NCI-H2107 treated with DMSO at 0.1 percent for 48 hours (cell line): ENCODE measurements around the gene SDE2.
A peak's percentile ranks its signal among the peaks of the same experiment; 100 is the strongest.
"Not testable (repeated sequence)": the region's sequence is repeated elsewhere in the genome, so short reads cannot be mapped to it uniquely, and the experiment has no call there.

Source experiments
- DNase-seq: peaks from one replicate; lab custom pipeline; 2025; ENCODE audit not compliant: unreplicated experiment; lab: John Stamatoyannopoulos, UW

The SDE2 gene

DNA sequence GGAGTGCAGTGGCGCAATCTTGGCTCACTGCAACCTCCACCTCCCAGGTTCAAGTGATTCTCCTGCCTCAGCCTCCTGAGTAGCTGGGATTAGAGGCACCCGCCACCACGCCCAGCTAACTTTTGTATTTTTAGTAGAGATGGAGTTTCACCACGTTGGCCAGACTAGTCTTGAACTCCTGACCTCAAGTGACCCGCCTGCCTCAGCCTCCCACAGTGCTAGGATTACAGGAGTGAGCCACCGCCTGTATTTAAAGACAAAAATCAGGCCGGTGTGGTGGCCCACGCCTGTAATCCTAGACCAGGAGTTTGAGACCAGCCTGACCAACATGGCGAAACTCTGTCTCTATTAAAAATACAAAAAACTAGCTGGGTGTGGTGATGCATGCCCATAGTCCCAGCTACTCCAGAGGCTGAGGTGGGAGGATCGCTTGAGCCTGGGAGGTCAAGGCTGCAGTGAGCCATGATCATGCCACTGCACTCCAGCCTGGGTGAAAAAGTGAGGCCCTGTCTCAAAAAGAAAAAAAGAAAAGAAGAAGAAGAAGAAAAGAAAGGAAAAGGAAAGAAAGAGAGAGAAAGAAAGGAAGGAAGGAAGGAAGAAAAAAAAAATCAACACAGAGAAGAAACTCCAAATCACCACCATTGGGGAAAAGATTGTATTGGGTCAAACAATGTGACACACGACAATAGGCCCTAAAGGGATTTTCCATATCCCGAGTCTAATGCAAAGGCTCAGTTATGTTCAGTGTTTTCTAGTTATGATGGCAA lies 8.2 kb upstream of the SDE2 start:
- DNase-seq = not testable (repeated sequence)

DNA sequence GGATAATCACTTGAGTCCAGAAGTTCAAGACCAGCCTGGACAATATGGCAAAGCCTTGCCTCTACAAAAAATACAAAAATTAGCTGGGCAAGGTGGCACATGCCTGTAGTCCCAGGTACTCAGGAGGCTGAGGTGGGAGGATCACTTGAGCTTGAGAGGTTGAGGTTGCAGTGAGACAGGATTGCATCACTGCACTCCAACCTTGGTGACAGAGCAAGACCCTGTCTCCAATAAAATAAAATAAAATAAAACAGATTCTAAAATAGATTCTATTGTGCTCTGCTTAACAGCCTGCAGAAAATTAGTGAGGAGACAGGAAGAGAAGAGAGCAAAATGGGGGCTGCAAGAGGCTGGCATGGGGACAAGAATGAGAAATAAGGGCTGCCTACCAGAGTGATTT lies 7.5 kb upstream of the SDE2 start:
- DNase-seq = no peak

DNA sequence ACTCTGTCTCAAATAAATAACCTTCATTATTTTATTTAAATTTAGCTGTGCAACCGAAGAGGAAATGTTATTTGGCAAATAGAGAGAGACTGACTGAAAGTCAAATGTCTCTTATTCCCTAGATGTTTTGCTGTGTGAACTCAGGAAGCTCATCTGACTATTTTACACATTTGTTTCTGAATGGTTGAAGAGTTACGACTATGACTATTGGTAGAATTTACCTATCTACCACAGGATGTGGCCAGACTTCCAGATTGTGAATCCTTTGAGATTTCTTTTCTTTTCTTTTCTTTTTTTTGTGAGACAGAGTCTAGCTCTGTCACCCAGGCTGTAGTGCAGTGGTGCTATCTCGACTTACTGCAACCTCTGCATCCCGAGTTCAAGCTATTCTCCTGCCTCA lies 5.3 kb upstream of the SDE2 start:
- DNase-seq = no peak

DNA sequence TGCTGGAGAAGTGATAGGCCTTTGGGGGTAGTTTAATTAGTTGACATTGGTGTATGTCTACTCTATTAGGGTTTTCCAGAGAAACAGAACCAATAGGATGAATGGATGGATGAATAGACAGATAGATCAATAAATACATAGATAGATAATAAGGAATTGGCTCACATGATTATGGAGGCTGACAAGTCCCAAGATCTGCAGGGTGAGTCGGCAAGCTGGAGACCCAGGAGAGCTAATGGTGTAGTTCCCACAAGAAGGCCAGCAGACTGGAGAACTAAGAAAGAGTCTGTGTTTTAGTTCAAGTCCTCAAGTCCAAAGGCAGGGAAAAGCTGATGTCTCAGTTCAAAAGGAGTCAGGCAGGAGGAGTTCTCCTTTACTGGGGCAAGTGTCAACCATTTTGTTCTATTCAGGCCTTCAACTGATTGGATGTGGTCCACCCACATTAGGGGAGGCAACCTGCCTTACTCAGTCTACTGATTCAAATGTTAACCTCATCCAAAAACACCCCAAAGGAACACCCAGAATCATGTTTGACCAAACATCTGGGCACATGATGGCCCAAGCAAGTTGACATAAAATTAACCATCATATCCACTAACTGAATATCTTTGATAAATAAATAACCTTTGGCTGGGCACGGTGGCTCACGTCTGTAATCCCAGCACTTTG lies 4.5 kb upstream of the SDE2 start:
- DNase-seq = no peak

DNA sequence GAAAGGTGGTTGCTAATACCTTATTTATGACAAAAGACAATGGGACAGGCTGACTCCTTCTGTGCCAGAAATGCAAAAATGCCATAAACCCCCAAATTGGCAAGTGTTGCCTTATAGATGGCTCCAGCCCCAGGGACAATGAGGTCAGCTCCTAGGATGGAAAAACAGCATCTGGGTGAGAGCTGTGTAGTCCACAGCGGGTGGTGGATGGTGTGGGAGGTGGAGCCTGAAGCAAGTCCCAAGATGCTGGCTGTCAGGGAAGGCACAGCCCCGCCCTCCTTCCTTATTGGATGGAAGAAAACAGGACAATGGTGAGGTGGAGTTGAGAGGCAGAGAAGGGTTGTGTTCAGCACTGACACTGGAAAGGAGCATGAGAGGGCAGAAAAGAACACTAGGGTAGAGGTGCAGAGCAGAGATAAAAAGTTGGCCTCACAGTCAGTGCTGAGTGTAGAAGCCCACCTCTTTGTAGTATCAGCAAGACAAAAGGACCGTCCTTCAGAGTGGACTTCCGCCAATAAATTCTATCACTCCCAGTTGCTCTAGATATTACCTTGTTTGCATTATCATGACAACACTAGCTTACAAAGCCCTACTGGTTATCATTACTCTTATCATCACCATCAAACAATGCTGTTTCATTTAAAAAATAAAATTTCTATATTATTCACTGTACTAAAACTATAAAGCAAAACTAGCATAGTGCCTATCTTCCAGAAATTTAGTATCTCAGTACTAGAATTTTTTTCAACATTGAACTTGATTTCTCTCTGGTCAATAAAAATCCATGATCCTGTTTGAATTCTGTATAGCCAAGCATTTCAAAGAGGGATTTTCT lies 3.7 kb upstream of the SDE2 start:
- DNase-seq = peak; percentile 95

DNA sequence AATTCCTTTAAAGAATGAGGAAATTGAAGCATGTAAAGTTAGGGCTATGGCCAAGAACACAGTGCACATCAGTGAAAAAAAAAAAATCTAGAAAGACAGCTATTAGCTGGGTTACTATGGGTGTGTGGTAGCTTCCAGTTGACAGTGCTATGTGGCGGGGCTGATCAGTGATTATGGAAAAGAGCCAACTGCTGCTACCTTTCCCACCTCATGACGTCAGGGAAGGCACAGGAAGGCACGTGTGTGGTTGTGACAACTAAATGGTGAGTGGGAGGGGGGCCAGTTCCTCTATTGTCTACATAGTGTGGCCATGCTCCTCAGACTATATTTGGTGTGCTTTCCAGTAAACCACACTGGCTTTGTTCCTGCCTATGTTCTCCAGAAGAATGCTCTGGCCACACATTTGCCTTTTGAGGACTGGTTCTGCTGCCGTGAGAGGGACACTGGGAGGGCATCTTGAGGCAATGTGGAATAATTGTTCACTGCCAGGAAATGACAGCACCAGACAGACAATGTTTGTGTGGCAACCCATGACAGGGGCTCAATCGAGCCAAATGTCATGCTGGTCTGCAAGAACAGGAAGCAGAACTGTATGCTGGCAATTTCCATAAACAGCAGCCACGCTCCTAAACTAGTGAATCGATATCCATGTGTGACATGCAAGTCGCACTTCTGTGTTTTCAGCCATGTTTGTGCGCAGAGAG lies 3.0 kb upstream of the SDE2 start:
- DNase-seq = peak; percentile 78

DNA sequence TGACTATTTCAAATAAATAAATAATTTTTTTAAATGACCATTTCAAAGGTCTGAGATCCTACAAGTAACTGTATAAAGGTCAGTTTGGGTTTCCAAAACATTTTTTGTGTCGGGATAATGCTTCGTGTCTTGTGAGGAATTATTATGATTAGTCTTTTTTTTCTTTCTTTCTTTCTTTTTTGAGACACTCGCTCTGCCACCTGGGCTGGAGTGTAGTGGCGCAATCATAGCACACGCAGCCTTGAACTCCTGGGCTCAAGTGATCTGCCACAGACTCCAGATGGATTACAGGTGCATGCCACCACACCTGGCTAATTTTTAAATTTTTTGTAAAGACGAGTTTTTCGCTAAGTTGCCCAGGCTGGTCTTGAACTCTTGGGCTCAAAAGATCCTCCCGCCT lies 1.9 kb upstream of the SDE2 start:
- no peak for DNase-seq

DNA sequence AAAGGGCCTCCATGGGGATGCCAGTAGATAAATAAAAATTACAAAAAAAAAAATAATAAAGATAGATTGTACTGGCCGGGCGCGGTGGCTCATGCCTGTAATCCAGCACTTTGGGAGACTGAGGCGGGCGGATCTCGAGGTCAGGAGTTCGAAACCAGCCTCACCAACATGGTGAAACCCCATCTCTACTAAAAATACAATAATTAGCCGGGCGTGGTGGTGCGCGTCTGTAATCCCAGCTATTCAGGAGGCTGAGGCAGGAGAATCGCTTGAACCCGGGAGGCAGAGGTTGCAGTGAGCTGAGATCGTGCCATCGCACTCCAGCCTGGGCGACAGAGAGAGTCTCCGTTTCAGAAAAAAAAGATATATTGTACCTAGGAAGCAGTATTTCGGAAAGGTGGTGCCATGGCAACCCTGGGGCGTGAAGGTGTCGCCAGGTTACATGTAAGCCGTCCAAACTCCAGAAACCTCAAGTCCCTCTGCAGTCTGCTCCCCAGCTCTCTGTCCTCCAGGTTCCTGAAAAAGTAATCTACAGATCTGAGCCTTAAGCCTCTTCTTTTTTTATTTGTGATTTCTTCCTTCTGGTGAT lies 1.4 kb upstream of the SDE2 start:
- DNase-seq = not testable (repeated sequence)

DNA sequence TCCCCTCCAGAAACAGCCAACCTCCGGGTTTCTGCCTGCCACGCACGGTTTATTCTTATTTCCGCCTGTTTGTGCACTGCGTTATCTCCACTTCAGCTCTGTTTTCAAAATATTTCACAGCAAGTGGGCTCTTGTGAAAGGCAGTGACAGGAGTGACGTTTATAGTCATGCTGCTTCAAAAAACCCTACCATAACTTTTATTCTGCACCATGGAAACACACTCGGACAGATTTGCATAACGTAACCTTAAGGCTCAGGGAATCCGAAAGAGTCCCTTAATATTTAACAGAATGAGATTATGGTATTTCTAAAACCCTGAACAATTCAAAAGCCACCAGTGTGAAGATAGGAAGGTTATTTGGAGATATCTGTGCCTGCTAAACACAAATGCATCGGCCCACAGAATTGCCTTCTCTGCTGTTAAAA lies 782 bp upstream of the SDE2 start:
- DNase-seq = peak; percentile 46

DNA sequence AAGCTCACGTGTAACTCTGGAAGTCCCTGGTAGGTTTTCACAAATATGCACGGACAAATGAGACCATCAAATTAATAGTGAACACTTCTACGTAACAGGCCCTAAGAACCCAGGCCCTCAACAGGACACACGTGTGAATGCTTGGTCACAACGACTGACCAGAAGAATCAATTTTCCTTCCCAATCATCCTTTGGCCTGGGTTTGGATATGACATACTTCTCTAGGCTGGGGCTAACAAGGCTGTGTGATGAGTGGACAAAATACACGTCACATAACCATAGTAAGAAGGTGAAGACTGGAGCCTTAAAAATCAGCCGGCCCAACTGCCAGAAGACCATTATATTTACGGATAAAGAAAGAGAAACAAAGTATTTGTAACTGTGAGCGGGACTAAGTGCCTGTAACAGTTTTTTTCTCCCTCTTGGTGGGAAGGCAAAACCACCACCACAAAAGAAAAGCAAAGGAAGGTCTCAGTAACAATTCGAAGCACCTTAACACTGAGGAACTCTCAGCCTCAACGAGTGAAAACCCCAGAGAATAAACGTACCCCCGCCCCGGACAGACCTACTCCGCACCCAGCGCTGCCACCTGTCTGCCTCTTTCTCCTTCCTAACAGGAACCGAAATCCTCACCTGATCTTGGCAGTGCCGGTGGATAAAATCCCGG lies 450 bp downstream of the SDE2 start:
- DNase-seq = no peak

DNA sequence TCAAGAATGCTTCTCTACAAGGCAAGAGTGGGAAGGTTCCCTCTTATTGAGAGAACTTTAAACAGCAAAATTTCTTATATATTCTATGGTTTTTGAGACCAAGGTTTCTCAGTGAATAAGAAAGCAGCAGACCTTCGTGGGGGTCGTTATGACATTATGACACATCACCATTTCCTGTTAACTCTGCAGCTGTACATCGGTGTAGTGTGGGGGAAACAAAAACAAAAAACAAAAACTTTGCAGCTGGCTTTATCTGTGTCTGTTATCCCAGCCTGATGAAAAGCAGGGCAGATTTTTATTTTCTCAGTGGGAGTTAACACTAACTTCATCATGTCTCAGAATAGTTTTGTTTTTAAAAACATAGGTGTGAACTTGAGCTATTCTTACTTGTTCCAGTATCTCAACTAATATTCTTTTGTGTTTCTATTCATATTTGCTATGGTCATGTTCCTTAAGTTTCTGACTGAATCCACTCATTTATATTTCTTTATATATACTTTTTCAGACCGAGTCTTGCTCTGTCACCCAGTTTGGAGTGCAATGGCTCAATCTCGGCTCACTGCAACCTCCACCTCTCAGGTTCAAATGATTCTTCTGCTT lies 2.1 kb downstream of the SDE2 start:
- DNase-seq = no peak

DNA sequence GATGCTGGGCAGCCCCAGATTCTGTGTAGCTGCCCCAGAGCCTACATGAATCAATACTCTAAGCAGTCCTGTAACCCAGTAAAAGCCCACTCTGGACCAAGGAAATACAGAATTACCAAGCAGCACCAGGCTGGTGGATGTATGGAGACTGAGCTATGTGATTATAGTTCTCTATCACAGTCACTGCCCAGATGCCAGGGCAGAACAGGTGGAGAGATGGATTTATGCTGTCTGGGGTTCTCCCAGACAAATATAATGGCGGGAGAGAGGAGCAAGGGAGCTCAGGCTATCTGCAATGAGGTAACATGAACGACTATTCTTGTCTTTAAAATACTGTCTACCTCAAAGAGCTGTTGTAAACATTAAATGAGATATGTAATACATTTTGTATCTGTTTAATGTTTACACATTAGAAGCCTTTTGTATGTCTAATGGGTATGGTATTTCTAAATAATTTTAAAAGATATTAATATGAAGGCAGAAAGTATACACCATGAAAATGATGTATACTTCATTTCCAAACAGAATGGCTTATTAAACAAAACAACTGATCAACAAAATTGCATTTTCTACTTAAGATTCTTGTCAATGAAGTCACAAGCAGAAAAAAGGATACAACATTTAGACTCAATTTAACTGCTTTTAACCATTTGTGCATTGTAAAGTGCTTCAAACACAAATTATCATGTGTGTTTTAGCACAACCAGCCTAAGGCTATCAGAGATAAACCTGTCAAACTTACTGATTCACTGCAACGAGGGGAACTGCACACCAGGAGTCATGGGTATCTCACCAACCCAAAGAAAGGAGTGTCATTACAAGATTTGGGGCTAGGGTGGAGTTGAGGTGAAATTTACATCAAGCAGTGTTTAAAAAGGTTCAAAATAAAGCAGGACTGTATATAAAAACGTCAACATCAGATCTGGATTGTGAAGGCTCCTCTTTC lies 3.0 kb downstream of the SDE2 start:
- no peak for DNase-seq

DNA sequence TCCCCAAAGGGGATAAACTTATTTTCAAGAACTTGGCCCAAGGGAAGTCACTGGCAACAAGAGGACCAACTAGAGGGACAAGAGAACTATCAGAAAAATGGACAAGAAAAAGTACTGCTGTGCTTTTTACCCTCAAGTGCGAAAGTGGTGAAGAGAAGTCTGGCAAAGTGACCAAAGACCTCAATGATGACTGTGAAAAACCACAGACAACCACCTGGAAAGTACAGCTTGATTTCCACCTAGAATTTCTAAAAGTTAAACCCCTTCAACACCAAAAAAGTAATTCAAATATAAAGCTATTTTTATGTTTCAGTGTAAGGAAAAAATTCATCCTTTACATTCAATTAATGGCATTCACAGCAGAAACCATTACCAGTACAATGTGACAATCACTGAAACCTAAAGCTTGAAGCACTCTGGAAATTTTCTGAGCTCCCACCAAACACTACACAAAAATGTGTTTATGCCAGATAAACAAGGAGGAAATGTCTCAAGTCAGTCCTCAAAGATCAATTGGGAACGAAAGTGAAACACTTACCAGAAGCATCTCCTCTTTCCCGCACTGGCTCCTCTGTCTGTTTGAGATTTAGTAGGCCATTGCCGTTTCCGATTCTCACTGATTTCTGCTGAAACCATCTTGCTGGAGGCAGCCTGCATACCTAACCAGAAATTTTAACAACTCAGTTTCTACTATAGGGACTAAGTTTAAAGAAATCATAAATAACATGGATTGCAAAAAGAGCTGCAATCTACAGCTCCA lies 8.3 kb downstream of the SDE2 start:
- DNase-seq = no peak

DNA sequence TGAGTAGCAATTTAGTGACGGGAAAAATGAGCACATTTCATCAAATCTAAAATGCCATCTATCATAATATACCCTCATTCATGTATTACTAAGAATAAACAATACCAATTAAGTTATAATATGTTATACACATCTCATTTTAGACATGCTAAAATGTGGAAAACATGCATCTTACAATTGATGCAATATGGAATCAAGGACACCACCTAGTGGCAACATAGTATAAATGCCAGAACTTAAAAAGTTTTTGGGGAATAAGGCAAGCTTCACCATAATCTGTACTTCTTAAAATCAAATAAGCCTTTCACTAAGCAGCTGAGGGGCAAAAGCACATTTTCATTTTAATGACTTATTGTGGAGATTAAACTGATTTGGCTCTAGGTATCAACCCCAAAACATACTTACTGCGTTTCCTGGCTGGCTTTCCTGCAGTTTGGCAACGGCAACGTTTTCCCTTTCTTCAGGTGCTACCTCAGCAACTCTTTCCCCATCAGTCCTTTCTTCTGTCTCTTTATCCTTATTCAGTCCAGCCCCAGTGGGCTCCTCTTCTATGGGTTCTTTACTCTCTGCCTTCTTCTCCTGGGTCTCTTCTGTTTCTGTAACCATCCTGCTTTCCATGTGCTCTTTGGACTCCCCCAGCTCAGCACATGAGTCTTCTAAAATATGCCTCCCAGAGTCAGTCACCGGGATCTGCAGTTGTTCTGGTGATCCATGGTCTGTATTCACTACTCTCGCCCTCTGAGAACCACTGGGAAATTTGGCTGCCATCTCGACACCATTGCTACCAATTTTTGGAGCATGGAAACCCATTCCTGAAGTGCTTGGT lies 11.4 kb downstream of the SDE2 start:
- peak; percentile 49 for DNase-seq

DNA sequence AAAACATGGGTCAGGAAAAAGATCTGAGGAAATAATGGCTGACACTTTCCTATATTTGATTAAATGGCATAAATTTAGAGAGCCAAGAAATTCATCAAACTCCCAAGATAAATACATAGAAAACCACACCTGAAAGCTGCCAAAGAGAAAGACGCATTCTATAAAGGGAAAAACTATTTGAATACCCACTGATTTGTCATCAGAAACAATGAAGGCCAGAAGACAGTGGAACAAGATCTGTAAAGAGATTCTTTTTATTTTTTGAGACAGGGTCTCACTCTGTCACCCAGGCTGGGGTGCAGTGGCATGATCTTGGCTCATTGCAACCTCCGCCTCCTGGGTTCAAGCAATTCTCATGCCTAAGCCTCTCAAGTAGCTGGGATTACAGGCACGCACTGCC lies 17.4 kb downstream of the SDE2 start:
- no peak for DNase-seq

DNA sequence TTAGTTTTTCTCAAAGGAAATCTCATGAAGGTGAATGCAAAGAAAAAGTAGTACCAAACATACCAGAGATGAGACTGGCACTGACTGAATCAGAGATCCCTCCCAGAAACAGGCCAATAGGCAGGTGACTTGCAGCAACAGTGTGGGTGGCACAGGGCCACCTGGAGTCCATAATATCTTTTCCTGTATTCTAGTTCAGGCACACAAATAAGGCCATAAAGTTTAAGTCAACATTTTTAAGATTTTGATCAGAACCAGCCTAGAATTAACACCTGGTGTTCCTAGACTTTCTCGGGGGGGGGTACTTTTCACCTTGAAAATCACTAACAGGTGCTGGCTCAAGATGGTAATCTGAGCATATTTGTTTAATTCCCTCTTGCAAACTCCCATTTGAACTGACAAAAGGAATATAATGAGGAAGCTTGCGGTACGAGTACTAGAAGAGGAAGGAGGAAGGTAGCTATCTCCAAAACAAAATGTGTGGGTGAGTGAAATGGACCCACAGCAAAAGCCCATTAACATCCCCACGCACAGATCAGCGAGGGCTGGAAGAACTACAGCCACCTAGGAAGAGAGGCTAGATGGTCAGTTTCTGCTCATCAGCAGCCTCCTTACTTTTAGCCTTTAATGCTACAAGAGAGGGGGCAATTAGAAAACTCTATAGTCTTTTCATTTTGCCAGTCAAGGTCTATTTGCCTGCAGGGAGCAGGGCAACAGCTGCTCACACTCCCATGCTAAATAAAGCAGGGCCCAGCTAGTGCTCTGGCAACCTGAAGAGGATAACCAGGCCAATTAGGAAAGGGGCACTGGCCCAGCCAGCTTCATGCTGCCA lies 18.9 kb downstream of the SDE2 start:
- peak; percentile 94 for DNase-seq
